Left lung (tissue), 10 donors: Measurements from ENCODE around the gene FAM151A. TPM values are rescaled to one million over a fixed set of nuclear protein-coding genes. Genes with fewer than 3 reads are reported as not detected.

Experiments
- ATAC-seq: fragments of 200-7000 bp; cut with Tn5 transposase; one replicate; pipeline ENCODE4 v1.9.1; 2020; ENCODE audit warnings: moderate library complexity
- DNase-seq, 4 donors: peaks; one replicate each; pipeline ENCODE4 v3.0.0-alpha.2; 2013 to 2020
- H3K27ac ChIP-seq, 2 donors: fragments of 200-600 bp; sonication (generic) in 1 of 2; one replicate each; pipeline versions ENCODE4 v1.5.0 to v1.8.0; 2020 to 2021
- H3K27me3 ChIP-seq, 2 donors: fragments of 200-600 bp; sonication (generic) in 1 of 2; one replicate each; pipeline versions ENCODE4 v1.5.0 to v1.8.0; 2020 to 2021
- H3K36me3 ChIP-seq, 2 donors: fragments of 200-600 bp; sonication (generic) in 1 of 2; one replicate each; pipeline versions ENCODE4 v1.5.0 to v1.8.0; 2020 to 2021
- H3K4me1 ChIP-seq, 2 donors: fragments of 200-600 bp; one replicate each; pipeline ENCODE4 v1.8.0; 2021
- H3K4me3 ChIP-seq, 2 donors: fragments of 200-600 bp; sonication (generic) in 1 of 2; one replicate each; pipeline versions ENCODE4 v1.5.0 to v1.8.0; 2020 to 2021; ENCODE audit warnings: mild to moderate bottlenecking in 1 of 2
- H3K9me3 ChIP-seq, 2 donors: fragments of 200-600 bp; sonication (generic) in 1 of 2; one replicate each; pipeline versions ENCODE4 v1.5.0 to v1.8.0; 2020 to 2021
- intact Hi-C, 2 donors: fragments of 100-400 bp; cut with DNase I; formaldehyde crosslinking; loops; one replicate each; pipeline versions ENCODE4 v1.11.2 to v1.14.2; 2022
- polyA plus RNA-seq, 6 donors: library from polyadenylated mRNA; unstranded; fragments of 120-200 nt; gene quantifications; one replicate each; pipeline ENCODE4 v1.2.1, GENCODE V29; 2013; ENCODE audit not compliant: insufficient read length in 6 of 6
- total RNA-seq, 2 donors: library from RNA; stranded (reverse); fragmentation: NEBNext Ultra II Directional; extraction: Animal tissue kit (Norgen Biotek cat#: 25700); gene quantifications; one replicate each; pipeline ENCODE4 v1.2.1, GENCODE V29; 2021
- TF ChIP-seq, protein P1 (sequence below), 2 donors: fragments of 200-600 bp; sonication (generic) in 1 of 2; IDR thresholded peaks; one replicate each; pipeline versions ENCODE4 v1.5.0 to v1.8.0; 2021; ENCODE audit warnings: antibody characterized with exemption in 2 of 2
- donor health status: DM: no; HTN: yes; CAD: no.
- donor health status: DM: no; HTN: no; CAD: no.

The FAM151A gene
- total and polyA plus RNA-seq, 8 donors = 0.44 to 1.4 (median 0.67) TPM; not detected in 2

DNA sequence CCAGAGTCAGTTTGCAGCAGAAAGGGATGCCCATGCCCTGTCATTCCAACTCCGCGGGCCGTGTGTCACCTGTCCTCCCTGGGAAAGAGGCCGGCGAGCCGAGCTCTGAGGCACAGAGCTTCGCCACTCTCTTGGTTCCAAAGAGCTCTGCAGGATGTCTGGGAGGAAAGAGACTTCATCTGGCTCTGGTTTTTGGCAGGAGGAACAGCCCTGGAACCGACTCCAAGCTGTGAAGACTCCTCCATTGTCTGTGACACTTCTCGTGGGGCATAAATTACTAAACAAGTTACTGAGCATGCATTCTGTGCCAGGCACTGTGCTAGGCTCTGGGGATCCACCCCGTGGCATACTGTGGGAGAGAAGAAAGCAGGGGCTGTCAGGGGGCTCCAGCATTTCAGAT lies 3.9 kb upstream of the FAM151A start:
- ATAC-seq = no peak
- H3K36me3 ChIP-seq = no peaks in the 10 kb centered on the region
- intact Hi-C loops = no loop called here
- no peak overlapping the region for H3K4me3 ChIP-seq
- no peak overlapping the region for H3K27ac ChIP-seq
- TF ChIP-seq, protein P1, sequence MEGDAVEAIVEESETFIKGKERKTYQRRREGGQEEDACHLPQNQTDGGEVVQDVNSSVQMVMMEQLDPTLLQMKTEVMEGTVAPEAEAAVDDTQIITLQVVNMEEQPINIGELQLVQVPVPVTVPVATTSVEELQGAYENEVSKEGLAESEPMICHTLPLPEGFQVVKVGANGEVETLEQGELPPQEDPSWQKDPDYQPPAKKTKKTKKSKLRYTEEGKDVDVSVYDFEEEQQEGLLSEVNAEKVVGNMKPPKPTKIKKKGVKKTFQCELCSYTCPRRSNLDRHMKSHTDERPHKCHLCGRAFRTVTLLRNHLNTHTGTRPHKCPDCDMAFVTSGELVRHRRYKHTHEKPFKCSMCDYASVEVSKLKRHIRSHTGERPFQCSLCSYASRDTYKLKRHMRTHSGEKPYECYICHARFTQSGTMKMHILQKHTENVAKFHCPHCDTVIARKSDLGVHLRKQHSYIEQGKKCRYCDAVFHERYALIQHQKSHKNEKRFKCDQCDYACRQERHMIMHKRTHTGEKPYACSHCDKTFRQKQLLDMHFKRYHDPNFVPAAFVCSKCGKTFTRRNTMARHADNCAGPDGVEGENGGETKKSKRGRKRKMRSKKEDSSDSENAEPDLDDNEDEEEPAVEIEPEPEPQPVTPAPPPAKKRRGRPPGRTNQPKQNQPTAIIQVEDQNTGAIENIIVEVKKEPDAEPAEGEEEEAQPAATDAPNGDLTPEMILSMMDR (IDR thresholded peaks at IDR 0.05) = no peak
- no peak for DNase-seq
- H3K9me3 ChIP-seq = no peaks in the 10 kb centered on the region
- no peaks in the 10 kb centered on the region for H3K4me1 ChIP-seq
- H3K27me3 ChIP-seq = no peaks in the 10 kb centered on the region

DNA sequence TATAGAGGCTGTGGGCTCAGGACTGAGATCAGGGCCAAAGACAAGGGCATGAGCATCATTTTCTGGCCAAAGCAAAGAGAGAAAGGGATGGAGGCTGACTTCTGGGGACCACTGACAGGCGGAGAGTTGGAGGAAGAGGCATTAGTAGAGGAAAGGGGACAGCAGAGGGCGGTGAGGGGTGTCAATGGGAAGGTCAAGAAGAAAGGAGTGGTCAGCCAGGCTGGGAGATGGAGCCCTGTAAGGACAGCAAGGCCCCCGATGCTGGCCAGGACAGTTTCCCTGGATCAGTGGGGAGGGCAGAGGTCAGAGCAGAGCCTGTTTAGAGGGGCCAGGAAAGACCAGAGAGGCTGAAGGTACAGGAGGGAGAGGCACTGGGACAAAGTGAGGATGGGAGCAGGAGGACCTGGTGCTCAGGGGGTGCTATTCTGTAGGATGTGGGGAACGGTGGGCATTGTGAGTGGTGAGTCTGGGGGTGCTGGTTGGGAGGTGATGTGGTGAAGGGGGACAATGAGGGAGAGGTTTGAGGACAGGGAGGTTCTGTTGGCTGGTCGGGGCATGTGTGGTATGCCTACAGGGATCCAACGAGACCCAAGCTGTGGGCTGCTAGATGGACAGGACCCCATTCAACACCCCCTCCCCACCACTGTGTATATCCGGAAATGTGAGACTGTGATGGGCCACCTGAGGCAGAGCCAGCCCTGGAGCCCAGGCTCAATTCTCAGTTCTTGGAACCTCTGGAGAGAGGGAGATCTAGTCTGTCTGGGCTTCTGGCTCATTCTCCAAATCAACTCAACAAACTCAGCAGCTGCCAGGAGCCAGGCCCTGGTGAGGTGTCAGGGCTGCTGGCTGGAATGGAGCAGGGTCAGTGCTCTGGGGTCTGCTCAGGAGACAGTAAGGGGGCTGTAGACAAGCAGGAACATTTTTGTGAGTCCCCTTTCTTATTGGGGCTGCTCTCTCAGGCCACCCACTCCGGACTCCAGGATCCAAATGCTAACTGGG lies 1.4 kb upstream of the FAM151A start:
- no peaks in the 10 kb centered on the region for H3K27me3 ChIP-seq
- H3K36me3 ChIP-seq = no peaks in the 10 kb centered on the region
- H3K4me3 ChIP-seq = no peak overlapping the region
- H3K9me3 ChIP-seq = no peaks in the 10 kb centered on the region
- ATAC-seq = no peak
- TF ChIP-seq, protein P1 (IDR thresholded peaks at IDR 0.05) = no peak
- H3K27ac ChIP-seq = no peak overlapping the region
- intact Hi-C loops = no loop called here
- H3K4me1 ChIP-seq = no peaks in the 10 kb centered on the region
- no peak for DNase-seq

DNA sequence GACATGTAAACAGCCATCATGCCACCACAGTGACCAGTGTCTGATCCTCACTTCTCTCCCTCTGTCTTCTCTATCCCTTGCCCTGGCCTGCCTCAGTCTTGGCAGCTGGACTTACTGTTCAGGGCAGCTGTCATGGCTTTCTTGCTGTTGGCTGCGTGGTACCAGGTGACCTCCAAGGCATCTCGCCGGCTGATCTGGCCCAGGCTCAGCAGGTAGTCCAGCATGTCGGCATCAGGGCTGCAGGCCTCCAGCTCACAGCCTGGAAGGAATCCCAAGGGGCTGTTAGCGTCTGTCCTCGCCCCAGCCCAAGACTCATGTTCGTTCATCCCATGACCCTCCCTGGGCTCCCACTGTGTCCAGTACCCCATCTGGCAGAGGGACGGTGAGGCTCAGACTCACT lies 3.6 kb downstream of the FAM151A start:
- Histone ChIP-seq H3K27ac (no peak overlapping the region), H3K9me3 (no peaks in the 10 kb centered on the region), H3K27me3 (no peaks in the 10 kb centered on the region), H3K36me3 (no peaks in the 10 kb centered on the region), H3K4me3 (no peak overlapping the region), H3K4me1 (no peaks in the 10 kb centered on the region)
- no peak for ATAC-seq
- TF ChIP-seq, protein P1 (IDR thresholded peaks at IDR 0.05) = no peak
- intact Hi-C loops = no loop called here
- no peak for DNase-seq

DNA sequence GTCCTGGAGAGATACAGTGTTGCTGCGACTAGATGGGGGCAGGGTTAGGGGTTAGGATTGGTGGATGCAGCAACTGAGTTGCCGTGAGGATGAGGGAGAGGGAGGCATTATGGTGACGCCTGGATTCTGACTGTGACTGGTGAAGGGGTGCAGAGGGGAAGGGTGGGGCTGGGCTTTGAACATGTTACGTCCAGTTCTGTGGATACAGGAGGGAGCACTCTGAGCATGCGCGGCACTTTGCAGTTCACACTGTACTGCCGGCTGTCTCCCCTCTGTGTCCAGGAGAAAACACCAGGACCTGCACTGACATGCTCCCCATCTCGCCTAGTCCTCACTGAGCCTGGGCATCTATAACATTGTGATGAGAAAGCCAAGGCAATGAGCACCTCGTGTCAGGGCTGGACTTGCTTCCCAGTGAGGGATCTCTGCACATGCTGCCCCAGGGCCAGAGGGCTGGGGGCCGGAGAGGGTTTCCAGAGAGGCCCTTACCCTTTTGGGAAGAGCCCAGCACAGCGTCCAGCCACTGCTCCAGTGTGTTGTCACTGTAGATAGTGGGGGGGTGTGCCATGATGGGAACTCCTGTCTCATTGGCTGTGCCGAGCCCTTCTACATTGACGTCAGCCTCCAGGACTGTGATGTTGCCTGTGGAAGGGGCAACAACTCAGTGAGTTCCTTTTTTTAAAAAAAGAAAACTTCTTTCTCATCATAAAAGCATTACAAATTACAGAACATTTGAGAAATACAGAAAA lies 7.6 kb downstream of the FAM151A start:
- H3K4me3 ChIP-seq = no peak overlapping the region
- H3K36me3 ChIP-seq = no peaks in the 10 kb centered on the region
- TF ChIP-seq, protein P1 (IDR thresholded peaks at IDR 0.05) = no peak
- intact Hi-C loops = no loop called here
- H3K27me3 ChIP-seq = no peaks in the 10 kb centered on the region
- ATAC-seq = no peak
- H3K9me3 ChIP-seq = no peaks in the 10 kb centered on the region
- no peak for DNase-seq
- no peak overlapping the region for H3K27ac ChIP-seq
- no peaks in the 10 kb centered on the region for H3K4me1 ChIP-seq

DNA sequence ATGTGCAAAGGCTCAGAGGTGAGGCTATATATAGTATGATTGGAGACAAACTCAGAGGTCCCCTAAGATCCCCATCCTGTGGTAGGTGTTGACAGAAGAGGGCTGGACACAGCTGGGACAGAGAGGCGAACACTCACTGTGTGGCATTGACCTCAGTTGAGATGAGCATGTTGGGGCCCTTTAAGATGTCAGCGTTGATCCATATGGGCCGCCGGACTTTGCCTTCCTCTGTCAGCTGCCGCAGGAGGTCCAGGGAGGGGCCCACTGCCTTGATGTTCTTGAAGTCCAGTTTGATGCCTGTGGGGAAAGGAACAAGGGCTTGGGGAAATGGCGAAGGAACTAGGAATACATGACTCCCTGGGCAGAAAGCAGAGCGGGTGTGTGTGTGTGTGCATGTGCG lies 8.8 kb downstream of the FAM151A start:
- intact Hi-C loops = no loop called here
- no peaks in the 10 kb centered on the region for H3K27me3 ChIP-seq
- no peak overlapping the region for H3K4me3 ChIP-seq
- no peak overlapping the region for H3K27ac ChIP-seq
- DNase-seq (no peak), ATAC-seq (no peak)
- TF ChIP-seq, protein P1 (IDR thresholded peaks at IDR 0.05) = no peak
- H3K4me1 ChIP-seq = no peaks in the 10 kb centered on the region
- H3K9me3 ChIP-seq = no peaks in the 10 kb centered on the region
- no peaks in the 10 kb centered on the region for H3K36me3 ChIP-seq
